HepG2 (cell line): ENCODE results near the gene AIP. TPM values are rescaled to one million over a fixed set of nuclear protein-coding genes. Genes with fewer than 3 reads are reported as not detected.

Experiments
- DNMT1 ChIP-seq: sonication (generic); formaldehyde crosslinking; IDR thresholded peaks from 2 replicates; pipeline ENCODE4 v1.5.1; 2020; ENCODE audit warnings: mild to moderate bottlenecking, missing genetic modification reagents
- FOXA1 ChIP-seq, 2 experiments: fragments of 450-650 bp in 1 of 2; sonication (generic) in 1 of 2; formaldehyde crosslinking in 1 of 2; IDR thresholded peaks; 2 replicates each; pipeline versions ENCODE4 v1.4.0 to v1.6.1; 2016 to 2020; ENCODE audit warnings: missing genetic modification reagents in 1 of 2
- GATA4 ChIP-seq: sonication (generic); IDR thresholded peaks from 2 replicates; pipeline ENCODE4 v1.6.1; 2016; ENCODE audit warnings: antibody characterized with exemption, low read depth, borderline replicate concordance
- KAT2B ChIP-seq: fragments of 150-350 bp; IDR thresholded peaks from 2 replicates; pipeline ENCODE4 v1.6.1; 2014; ENCODE audit warnings: low read depth, low read length, borderline replicate concordance
- MED13 ChIP-seq: sonication (generic); formaldehyde crosslinking; IDR thresholded peaks from 2 replicates; pipeline ENCODE4 v1.5.0; 2020; ENCODE audit warnings: missing genetic modification reagents
- MLLT10 ChIP-seq: sonication (generic); formaldehyde crosslinking; IDR thresholded peaks from 2 replicates; pipeline ENCODE4 v1.4.0; 2020; ENCODE audit warnings: missing genetic modification reagents
- NPAS2 ChIP-seq: sonication (generic); formaldehyde crosslinking; IDR thresholded peaks from 2 replicates; pipeline ENCODE4 v1.8.0; 2022; ENCODE audit warnings: mild to moderate bottlenecking, missing genetic modification reagents, borderline replicate concordance
- PHF8 ChIP-seq: sonication (generic); formaldehyde crosslinking; IDR thresholded peaks from 2 replicates; pipeline ENCODE4 v1.5.0; 2020; ENCODE audit warnings: missing genetic modification reagents
- REL ChIP-seq: sonication (generic); formaldehyde crosslinking; conservative IDR thresholded peaks from 2 replicates; pipeline ENCODE4 v1.8.0; 2022; ENCODE audit warnings: mild to moderate bottlenecking, missing genetic modification reagents, moderate library complexity
- SMAD3 ChIP-seq: sonication (generic); formaldehyde crosslinking; IDR thresholded peaks from 2 replicates; pipeline ENCODE4 v1.4.0; 2020; ENCODE audit warnings: missing genetic modification reagents
- SPEN ChIP-seq: sonication (generic); formaldehyde crosslinking; IDR thresholded peaks from 2 replicates; pipeline ENCODE4 v1.5.1; 2020; ENCODE audit warnings: low read depth, mild to moderate bottlenecking, missing genetic modification reagents
- THAP11 ChIP-seq: IDR thresholded peaks from 2 replicates; pipeline ENCODE4 v1.6.1; 2016; ENCODE audit warnings: missing biosample characterization, missing genetic modification reagents
- TOE1 ChIP-seq: sonication (generic); formaldehyde crosslinking; IDR thresholded peaks from 2 replicates; pipeline ENCODE4 v1.4.0; 2020; ENCODE audit warnings: mild to moderate bottlenecking, missing genetic modification reagents
- ZBTB42 ChIP-seq: sonication (generic); formaldehyde crosslinking; IDR thresholded peaks from 2 replicates; pipeline ENCODE4 v1.5.0; 2020; ENCODE audit warnings: mild to moderate bottlenecking, missing genetic modification reagents
- ZNF143 ChIP-seq: sonication (generic); formaldehyde crosslinking; IDR thresholded peaks from 2 replicates; pipeline ENCODE4 v1.4.0; 2020; ENCODE audit warnings: missing genetic modification reagents
- ZNF432 ChIP-seq: sonication (generic); formaldehyde crosslinking; IDR thresholded peaks from 2 replicates; pipeline ENCODE4 v1.5.0; 2020; ENCODE audit warnings: missing genetic modification reagents, mild to moderate bottlenecking, borderline replicate concordance
- ZNF766 ChIP-seq: sonication (generic); formaldehyde crosslinking; IDR thresholded peaks from 2 replicates; pipeline ENCODE4 v1.5.0; 2020; ENCODE audit warnings: missing genetic modification reagents, borderline replicate concordance
- polyA plus RNA-seq, 8 experiments: library from polyadenylated mRNA; depleted of rRNA in 3 of 8; stranded (reverse) in 7 of 8; unstranded in 1 of 8; fragments of >200 nt; fragmentation: Illumina TruSeq in 4 of 8; extraction: Trizol in 4 of 8; gene quantifications; 2 replicates each; pipeline versions ENCODE4 v1.2.1 to v1.2.3, GENCODE V29; 2011 to 2016; ENCODE audit warnings: low read depth in 4 of 8, missing spikeins in 1 of 8, mixed read lengths in 1 of 8; ENCODE audit not compliant: insufficient read depth in 1 of 8
- total RNA-seq, 5 experiments: library from RNA; depleted of rRNA; stranded (reverse); fragments of >200 nt; fragmentation: Illumina TruSeq; extraction: Trizol; gene quantifications; 2 replicates each; pipeline ENCODE4 v1.2.3, GENCODE V29; 2016; ENCODE audit warnings: low read depth in 1 of 5
- TF ChIP-seq, protein P1 (sequence below): sonication (generic); formaldehyde crosslinking; IDR thresholded peaks from 2 replicates; pipeline ENCODE4 v1.4.0; 2020; ENCODE audit warnings: missing genetic modification reagents, mild to moderate bottlenecking, borderline replicate concordance
- TF ChIP-seq, protein P2 (sequence below): sonication (generic); formaldehyde crosslinking; IDR thresholded peaks from 2 replicates; pipeline ENCODE4 v1.4.0; 2020; ENCODE audit warnings: missing genetic modification reagents
- TF ChIP-seq, protein P3 (sequence below): IDR thresholded peaks from 2 replicates; pipeline ENCODE4 v1.6.1; 2016; ENCODE audit warnings: missing compliant biosample characterization, missing genetic modification reagents, borderline replicate concordance
- TF ChIP-seq, protein P4 (sequence below): sonication (generic); formaldehyde crosslinking; IDR thresholded peaks from 2 replicates; pipeline ENCODE4 v1.5.1; 2020; ENCODE audit warnings: mild to moderate bottlenecking, moderate library complexity, missing genetic modification reagents
- TF ChIP-seq, protein P5 (sequence below): sonication (generic); formaldehyde crosslinking; IDR thresholded peaks from 2 replicates; pipeline ENCODE4 v1.4.0; 2020; ENCODE audit warnings: mild to moderate bottlenecking, low read depth, missing genetic modification reagents

AIP gene
- total and polyA plus RNA-seq, 2 of the 13 experiments (the other 11 are each of a cell fraction or from before 2014, with no cell fraction given): 51.8 to 110 TPM

DNA sequence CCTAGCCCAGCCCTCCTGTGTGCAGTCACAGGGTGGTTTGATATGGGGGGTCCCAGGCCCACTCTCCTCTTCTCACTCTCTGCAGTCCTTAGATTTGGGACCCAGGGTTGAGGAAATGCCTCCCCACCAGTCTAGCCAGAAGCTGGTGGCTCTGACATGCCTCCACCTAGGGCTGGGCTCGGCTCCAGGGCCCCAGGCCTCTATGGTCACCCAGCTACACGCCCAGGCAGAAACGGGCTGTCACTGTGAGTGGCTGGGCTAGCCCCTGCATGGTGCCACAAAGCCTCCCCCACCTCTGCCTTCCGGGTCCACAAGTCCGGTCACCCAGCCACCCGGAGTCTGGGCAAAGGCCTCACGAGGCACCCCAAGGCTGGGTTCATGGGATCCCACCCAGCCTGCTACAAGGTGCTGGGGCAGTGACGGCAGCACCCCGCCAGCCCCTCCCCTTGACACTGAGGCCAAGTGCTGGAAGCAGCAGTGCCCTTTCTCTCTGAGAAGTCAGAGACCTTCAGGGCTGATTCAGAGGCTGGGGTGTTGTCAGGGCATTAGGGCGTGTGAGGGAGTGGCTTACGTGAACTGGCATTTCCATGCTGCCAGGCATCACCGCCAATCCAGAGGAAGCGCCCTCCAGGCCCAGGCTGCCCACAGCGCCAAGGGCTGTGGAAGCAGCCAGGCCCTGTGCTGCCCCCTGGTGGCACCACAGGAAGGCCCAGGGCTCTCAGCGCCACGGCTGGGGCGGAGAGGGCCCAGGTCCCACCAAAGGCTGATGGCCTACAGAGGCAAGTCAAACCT is 23.0 kb downstream of the AIP start (continued):
- TF ChIP-seq, protein P1, sequence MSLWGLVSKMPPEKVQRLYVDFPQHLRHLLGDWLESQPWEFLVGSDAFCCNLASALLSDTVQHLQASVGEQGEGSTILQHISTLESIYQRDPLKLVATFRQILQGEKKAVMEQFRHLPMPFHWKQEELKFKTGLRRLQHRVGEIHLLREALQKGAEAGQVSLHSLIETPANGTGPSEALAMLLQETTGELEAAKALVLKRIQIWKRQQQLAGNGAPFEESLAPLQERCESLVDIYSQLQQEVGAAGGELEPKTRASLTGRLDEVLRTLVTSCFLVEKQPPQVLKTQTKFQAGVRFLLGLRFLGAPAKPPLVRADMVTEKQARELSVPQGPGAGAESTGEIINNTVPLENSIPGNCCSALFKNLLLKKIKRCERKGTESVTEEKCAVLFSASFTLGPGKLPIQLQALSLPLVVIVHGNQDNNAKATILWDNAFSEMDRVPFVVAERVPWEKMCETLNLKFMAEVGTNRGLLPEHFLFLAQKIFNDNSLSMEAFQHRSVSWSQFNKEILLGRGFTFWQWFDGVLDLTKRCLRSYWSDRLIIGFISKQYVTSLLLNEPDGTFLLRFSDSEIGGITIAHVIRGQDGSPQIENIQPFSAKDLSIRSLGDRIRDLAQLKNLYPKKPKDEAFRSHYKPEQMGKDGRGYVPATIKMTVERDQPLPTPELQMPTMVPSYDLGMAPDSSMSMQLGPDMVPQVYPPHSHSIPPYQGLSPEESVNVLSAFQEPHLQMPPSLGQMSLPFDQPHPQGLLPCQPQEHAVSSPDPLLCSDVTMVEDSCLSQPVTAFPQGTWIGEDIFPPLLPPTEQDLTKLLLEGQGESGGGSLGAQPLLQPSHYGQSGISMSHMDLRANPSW (CRISPR knock-in tag): no peak
- TF ChIP-seq THAP11 (CRISPR knock-in tag) (peak; percentile 42; the same call in 1 of the 2 replicates), ZNF766 (CRISPR knock-in tag) (no peak), MLLT10 (CRISPR knock-in tag) (no peak), FOXA1 (IDR thresholded peaks at IDR 0.05) (no peak), FOXA1 (CRISPR knock-in tag; IDR thresholded peaks at IDR 0.05) (peak; percentile 9; the same call in 1 of the 2 replicates), NPAS2 (CRISPR knock-in tag) (no peak), PHF8 (CRISPR knock-in tag) (peak; percentile 53), MED13 (CRISPR knock-in tag) (no peak), DNMT1 (no peak), TOE1 (CRISPR knock-in tag) (no peak), ZBTB42 (CRISPR knock-in tag) (0 out of 2 replicates have a peak, but pooled peaks have one; percentile 50), KAT2B (no peak), ZNF143 (CRISPR knock-in tag) (no peak), REL (0 out of 2 replicates have a peak, but pooled peaks have one; percentile 75), GATA4 (no peak), SPEN (CRISPR knock-in tag) (peak; percentile 77; the same call in 1 of the 2 replicates), ZNF432 (CRISPR knock-in tag) (no peak), SMAD3 (CRISPR knock-in tag) (0 out of 2 replicates have a peak, but pooled peaks have one; percentile 31)
- TF ChIP-seq, protein P2, sequence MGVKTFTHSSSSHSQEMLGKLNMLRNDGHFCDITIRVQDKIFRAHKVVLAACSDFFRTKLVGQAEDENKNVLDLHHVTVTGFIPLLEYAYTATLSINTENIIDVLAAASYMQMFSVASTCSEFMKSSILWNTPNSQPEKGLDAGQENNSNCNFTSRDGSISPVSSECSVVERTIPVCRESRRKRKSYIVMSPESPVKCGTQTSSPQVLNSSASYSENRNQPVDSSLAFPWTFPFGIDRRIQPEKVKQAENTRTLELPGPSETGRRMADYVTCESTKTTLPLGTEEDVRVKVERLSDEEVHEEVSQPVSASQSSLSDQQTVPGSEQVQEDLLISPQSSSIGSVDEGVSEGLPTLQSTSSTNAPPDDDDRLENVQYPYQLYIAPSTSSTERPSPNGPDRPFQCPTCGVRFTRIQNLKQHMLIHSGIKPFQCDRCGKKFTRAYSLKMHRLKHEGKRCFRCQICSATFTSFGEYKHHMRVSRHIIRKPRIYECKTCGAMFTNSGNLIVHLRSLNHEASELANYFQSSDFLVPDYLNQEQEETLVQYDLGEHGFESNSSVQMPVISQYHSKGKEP (CRISPR knock-in tag): no peak
- TF ChIP-seq, protein P3, sequence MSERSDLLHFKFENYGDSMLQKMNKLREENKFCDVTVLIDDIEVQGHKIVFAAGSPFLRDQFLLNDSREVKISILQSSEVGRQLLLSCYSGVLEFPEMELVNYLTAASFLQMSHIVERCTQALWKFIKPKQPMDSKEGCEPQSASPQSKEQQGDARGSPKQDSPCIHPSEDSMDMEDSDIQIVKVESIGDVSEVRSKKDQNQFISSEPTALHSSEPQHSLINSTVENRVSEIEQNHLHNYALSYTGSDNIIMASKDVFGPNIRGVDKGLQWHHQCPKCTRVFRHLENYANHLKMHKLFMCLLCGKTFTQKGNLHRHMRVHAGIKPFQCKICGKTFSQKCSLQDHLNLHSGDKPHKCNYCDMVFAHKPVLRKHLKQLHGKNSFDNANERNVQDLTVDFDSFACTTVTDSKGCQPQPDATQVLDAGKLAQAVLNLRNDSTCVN: peak; percentile 14; the same call in 1 of the 2 replicates
- TF ChIP-seq, protein P4, sequence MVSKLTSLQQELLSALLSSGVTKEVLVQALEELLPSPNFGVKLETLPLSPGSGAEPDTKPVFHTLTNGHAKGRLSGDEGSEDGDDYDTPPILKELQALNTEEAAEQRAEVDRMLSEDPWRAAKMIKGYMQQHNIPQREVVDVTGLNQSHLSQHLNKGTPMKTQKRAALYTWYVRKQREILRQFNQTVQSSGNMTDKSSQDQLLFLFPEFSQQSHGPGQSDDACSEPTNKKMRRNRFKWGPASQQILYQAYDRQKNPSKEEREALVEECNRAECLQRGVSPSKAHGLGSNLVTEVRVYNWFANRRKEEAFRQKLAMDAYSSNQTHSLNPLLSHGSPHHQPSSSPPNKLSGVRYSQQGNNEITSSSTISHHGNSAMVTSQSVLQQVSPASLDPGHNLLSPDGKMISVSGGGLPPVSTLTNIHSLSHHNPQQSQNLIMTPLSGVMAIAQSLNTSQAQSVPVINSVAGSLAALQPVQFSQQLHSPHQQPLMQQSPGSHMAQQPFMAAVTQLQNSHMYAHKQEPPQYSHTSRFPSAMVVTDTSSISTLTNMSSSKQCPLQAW (CRISPR knock-in tag): peak; percentile 71
- TF ChIP-seq, protein P5, sequence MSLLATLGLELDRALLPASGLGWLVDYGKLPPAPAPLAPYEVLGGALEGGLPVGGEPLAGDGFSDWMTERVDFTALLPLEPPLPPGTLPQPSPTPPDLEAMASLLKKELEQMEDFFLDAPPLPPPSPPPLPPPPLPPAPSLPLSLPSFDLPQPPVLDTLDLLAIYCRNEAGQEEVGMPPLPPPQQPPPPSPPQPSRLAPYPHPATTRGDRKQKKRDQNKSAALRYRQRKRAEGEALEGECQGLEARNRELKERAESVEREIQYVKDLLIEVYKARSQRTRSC (CRISPR knock-in tag): no peak
